Activated CD8-positive, alpha-beta memory T cell treated with anti-CD3 and anti-CD28 coated beads for 1 hour (primary cell): ENCODE data around the gene F8A3.
"Not testable (repeated sequence)": the region's sequence is repeated elsewhere in the genome, so short reads cannot be mapped to it uniquely, and the experiment has no call there.

Source experiments
- DNase-seq, 2 donors: peaks; one replicate each; pipeline ENCODE4 v3.0.0-alpha.2; 2020; ENCODE audit warnings: low read depth in 1 of 2; ENCODE audit errors: extremely low read depth in 1 of 2

The F8A3 gene

GRCh38 chrX:155458471-155458870 lies at the start of gene F8A3:
Gene F8A3, minus strand, starts transcription at chrX:155458620. Its CDS starts 20 bp downstream, at chrX:155458600.
- DNase-seq = not testable (repeated sequence)

- no peak for DNase-seq
Observed at GRCh38 chrX:155505296-155505695, 46.9 kb upstream of the F8A3 start.

GRCh38 chrX:155495134-155495533 lies 36.7 kb upstream of the F8A3 start:
- not testable (repeated sequence) for DNase-seq

DNA sequence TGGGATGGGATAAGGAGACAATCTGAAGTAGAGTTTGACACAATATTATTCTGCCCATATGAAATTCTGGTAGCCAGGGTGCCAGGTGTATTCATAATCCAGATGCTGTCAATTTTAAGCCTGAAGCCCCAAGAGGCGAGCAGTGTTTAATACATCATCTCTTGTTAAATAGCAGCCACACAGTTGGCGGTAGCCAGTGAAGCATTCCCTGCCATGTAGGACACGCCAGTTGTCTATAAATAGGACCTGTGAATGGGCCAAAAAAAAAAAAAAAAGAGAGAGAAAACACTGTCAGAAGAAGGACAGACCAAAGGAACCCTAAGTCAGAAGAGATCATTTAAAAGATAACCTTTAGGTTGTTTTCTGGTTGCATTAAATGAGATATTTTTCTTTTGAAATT lies 33.0 kb upstream of the F8A3 start:
- not testable (repeated sequence) for DNase-seq

- DNase-seq = not testable (repeated sequence)
Observed at GRCh38 chrX:155477136-155477535, 18.7 kb upstream of the F8A3 start.

DNA sequence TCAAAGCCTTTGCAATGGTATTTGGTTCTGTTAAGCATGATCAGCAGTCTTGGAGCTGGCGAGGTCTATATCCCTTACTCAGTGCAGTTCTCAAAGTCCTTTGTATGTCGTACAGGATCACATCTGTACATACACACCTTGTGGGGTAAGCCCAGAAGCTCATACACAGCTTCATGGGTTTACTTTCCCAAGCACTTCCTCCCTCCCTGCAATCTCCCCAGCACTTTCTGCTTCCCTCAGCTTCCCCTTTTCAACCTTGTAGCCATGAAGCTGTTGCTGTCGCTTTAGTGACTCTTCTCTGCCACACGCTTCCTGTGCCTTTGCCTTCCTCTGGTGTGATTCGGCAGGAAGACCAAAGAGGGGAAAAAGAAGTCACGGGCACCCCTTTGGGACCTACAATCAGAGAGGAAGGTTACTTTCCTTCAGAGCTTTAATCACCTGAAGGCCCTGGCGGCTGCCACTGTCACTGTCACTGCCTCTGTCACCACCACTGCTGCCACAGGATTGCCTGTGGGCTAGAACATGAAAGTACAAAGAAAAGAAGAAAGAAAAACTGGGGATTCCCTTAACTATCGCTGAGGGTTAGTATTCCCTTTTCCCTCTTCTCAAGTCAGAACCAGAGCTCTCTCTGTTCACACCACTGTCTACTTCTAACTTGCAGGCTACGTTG lies 8.0 kb upstream of the F8A3 start:
- DNase-seq = not testable (repeated sequence)

GRCh38 chrX:155460501-155460900 lies 2.1 kb upstream of the F8A3 start:
- not testable (repeated sequence) for DNase-seq

DNA sequence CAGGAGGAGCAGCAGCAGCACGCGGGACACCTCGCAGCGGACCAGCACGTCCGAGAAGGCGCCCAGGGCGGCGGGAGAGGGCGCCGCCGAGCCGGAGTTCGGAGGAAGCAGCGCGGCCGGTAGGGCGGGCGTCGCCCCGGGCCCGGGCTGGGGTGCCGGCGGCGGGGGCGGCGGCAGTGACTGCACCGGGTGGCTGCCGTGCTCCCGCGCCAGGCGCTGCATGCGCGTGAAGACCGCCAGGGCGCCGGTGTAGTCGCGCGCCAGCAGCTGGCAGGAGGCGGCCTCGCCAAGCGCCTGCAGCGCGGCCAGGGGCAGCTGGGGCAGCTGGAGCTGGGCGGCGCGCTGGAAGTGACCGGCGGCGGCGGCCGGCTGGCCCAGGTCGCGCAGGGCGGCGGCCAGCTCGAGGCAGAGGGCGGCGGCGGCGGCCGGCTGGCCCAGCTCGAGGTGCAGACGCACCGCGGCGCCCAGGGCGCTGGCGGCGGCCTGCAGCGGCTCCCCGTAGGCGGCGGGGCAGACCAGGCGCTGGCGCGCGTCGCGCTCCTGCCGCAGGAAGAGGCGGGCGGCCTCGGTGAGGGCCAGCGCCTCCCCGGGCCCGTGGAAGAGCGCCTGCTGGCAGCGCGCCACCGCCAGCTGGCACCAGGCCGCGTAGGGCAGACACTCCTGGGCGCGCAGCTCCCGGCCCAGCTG lies 516 bp downstream of the F8A3 start:
- DNase-seq = not testable (repeated sequence)

- DNase-seq = no peak
Observed at GRCh38 chrX:155441097-155441496, 17.3 kb downstream of the F8A3 start.

DNA sequence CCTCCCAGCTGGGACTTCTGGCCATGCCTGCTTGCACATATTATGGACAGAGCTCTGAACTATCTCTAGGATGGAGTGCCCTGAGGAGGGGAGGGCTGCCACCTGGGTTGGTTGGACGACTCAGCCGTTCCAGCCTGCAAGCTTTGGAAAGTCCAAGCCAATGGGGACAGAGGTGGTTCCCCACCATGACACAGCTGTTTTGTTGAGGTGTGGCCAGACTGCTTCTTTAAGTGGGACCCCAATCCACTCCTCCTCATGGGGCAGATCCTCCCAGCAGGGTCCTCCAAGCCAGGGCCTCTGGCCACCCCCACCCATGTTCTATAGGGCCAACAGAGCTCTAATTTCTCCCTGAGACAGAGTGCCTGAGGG lies 22.7 kb downstream of the F8A3 start:
- DNase-seq = no peak

DNA sequence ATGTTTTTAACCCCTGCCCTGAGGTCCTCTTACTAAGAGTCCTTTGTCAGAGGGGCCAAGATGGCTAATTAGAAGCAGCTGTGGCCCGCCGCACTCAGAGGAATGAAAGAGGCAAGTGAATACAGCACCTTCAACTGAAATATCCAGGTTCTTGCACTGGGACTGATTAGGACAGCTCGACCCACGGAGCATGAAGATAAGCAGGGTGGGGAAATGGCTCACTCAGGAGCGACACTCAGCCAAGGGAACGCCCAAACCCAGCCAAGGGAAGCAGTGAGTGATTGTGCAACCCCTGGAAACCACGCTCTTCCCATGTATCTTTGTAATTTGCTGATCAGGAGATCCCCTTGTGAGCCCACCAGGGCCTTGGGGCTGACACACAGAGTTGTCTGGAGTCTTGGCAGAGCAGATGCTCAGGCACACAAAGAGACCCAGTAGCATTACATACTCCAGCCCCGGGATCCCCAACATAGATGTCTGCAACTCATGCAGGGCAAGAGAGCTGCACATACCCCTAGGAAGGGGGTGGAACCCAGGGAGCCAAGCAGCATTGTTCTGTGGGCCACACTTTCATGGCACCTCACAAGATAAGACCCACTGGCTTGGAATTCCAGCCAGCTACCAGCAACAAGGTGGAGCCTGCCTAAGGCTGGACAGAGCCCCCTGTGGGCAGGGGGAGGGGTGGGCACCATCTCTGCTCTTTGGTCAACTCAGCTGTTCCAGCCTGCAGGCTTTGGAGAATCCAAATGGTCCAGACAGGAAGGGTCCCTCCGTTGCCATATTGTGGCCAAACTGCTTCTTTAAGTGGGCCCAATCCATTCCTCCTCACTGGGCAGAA lies 23.3 kb downstream of the F8A3 start:
- no peak for DNase-seq

DNA sequence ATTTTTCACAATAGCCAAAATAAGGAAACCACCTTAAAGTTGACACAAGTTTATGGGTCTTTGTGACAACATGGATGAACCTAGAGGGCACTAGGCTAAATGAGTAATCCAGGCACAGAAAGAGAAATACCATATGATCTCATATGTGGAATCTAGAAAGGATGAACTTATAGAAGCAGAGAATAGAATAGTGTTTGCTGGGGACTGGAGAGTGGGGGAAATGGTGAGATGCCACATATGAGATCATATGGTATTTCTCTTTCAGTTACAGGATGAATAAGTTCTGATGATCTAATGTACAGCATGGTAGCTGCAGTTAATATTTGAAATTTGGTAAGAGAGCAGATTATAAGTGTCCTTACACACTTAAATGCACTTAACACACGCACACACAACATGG lies 40.7 kb downstream of the F8A3 start:
- no peak for DNase-seq
